Measurements from ENCODE around the gene ADAMTSL5. TPM values are rescaled to one million over a fixed set of nuclear protein-coding genes. Genes with fewer than 3 reads are reported as not detected.

The ADAMTSL5 gene
- total RNA-seq, 1 experiment from 2014 or later = 23.9 TPM

GRCh38 chr19:1468821-1469254, 44.0 kb downstream of the ADAMTSL5 start:
- peaks cover 42% of the 10 kb centered on the region for H3K36me3 Mint-ChIP-seq (ENCODE audit: insufficient read depth, unreplicated experiment)
- CTCF ChIA-PET = interaction anchor here (1.0 kb wide), 1 partner anchor 31 kb away, joined by 3 read pairs; no protein-coding TSS in a partner anchor
- H3K9me3 Mint-ChIP-seq (ENCODE audit: unreplicated experiment) = no peaks in the 10 kb centered on the region
- peak in 1 of 2 experiments; percentile 76 for DNase-seq
- POLR2A ChIA-PET = no interaction called here
- TF ChIP-seq, protein P1, sequence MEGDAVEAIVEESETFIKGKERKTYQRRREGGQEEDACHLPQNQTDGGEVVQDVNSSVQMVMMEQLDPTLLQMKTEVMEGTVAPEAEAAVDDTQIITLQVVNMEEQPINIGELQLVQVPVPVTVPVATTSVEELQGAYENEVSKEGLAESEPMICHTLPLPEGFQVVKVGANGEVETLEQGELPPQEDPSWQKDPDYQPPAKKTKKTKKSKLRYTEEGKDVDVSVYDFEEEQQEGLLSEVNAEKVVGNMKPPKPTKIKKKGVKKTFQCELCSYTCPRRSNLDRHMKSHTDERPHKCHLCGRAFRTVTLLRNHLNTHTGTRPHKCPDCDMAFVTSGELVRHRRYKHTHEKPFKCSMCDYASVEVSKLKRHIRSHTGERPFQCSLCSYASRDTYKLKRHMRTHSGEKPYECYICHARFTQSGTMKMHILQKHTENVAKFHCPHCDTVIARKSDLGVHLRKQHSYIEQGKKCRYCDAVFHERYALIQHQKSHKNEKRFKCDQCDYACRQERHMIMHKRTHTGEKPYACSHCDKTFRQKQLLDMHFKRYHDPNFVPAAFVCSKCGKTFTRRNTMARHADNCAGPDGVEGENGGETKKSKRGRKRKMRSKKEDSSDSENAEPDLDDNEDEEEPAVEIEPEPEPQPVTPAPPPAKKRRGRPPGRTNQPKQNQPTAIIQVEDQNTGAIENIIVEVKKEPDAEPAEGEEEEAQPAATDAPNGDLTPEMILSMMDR (IDR thresholded peaks at IDR 0.05; ENCODE audit: insufficient read depth in 1 of 2, low read depth in 1 of 2, low read length in 1 of 2, severe bottlenecking in 1 of 2, unreplicated experiment in 1 of 2) = peak in 1 of 2 experiments; percentile 35
- no TSS peak for BruUV-seq (replicated peaks)
- H3K9me3 ChIP-seq = no peaks in the 10 kb centered on the region
- no peak overlapping the region for H3K27ac Mint-ChIP-seq (ENCODE audit: unreplicated experiment)
- H3K27me3 Mint-ChIP-seq (ENCODE audit: insufficient read depth, unreplicated experiment) = no peaks in the 10 kb centered on the region
- no peaks in the 10 kb centered on the region for H3K27me3 ChIP-seq (replicated peaks; ENCODE audit: control insufficient read depth, insufficient read depth, low read length)
- no peaks in the 10 kb centered on the region for H3K36me3 ChIP-seq (ENCODE audit: control insufficient read depth, insufficient read depth, low read length)
- peaks cover 4% of the 10 kb centered on the region for H3K4me1 Mint-ChIP-seq (ENCODE audit: low read depth, unreplicated experiment)
- H3K4me3 ChIP-seq (ENCODE audit: low read depth, low read length) = peak overlapping the region; percentile 65
- intact Hi-C loops (cut with micrococcal nuclease; ENCODE audit: unreplicated experiment) = no loop called here
- peak overlapping the region; percentile 63 for H3K4me3 Mint-ChIP-seq (ENCODE audit: unreplicated experiment)
- H3K4me1 ChIP-seq = peaks cover 15% of the 10 kb centered on the region

DNA sequence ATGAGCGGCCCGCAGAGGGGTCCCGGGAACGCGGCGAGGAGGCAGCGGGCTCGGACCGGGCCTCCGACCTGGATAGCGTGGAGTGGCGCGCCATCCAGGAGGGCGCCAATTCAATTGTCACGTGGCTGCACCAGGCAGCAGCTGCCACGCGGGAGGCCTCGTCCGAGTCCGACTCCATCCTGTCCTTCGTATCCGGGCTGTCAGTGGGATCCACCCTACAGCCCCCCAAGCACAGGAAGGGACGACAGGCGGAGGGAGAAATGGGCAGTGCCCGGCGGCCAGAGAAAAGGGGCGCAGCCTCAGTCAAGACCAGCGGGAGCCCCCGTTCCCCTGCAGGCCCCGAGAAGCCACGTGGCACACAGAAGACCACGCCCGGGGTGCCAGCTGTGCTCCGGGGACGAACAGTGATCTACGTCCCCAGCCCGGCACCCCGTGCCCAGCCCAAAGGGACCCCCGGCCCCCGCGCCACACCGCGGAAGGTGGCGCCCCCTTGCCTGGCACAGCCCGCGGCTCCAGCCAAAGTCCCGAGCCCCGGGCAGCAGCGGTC, 44.5 kb downstream of the ADAMTSL5 start:
- Mint-ChIP-seq H3K4me1 (ENCODE audit: low read depth, unreplicated experiment) (peaks cover 4% of the 10 kb centered on the region), H3K36me3 (ENCODE audit: insufficient read depth, unreplicated experiment) (peaks cover 37% of the 10 kb centered on the region), H3K27ac (ENCODE audit: unreplicated experiment) (no peak overlapping the region), H3K9me3 (ENCODE audit: unreplicated experiment) (no peaks in the 10 kb centered on the region), H3K27me3 (ENCODE audit: insufficient read depth, unreplicated experiment) (no peaks in the 10 kb centered on the region), H3K4me3 (ENCODE audit: unreplicated experiment) (peak overlapping the region; percentile 63)
- POLR2A ChIA-PET = no interaction called here
- Histone ChIP-seq H3K36me3 (ENCODE audit: control insufficient read depth, insufficient read depth, low read length) (no peaks in the 10 kb centered on the region), H3K9me3 (no peaks in the 10 kb centered on the region), H3K4me1 (peaks cover 15% of the 10 kb centered on the region), H3K27me3 (replicated peaks; ENCODE audit: control insufficient read depth, insufficient read depth, low read length) (no peaks in the 10 kb centered on the region), H3K4me3 (ENCODE audit: low read depth, low read length) (peak overlapping the region; percentile 65)
- CTCF ChIA-PET = no interaction called here
- TF ChIP-seq, protein P1 (IDR thresholded peaks at IDR 0.05; ENCODE audit: insufficient read depth in 1 of 2, low read depth in 1 of 2, low read length in 1 of 2, severe bottlenecking in 1 of 2, unreplicated experiment in 1 of 2) = no peak
- BruUV-seq (replicated peaks) = no TSS peak
- intact Hi-C loops (cut with micrococcal nuclease; ENCODE audit: unreplicated experiment) = no loop called here
- no peak for DNase-seq

DNA sequence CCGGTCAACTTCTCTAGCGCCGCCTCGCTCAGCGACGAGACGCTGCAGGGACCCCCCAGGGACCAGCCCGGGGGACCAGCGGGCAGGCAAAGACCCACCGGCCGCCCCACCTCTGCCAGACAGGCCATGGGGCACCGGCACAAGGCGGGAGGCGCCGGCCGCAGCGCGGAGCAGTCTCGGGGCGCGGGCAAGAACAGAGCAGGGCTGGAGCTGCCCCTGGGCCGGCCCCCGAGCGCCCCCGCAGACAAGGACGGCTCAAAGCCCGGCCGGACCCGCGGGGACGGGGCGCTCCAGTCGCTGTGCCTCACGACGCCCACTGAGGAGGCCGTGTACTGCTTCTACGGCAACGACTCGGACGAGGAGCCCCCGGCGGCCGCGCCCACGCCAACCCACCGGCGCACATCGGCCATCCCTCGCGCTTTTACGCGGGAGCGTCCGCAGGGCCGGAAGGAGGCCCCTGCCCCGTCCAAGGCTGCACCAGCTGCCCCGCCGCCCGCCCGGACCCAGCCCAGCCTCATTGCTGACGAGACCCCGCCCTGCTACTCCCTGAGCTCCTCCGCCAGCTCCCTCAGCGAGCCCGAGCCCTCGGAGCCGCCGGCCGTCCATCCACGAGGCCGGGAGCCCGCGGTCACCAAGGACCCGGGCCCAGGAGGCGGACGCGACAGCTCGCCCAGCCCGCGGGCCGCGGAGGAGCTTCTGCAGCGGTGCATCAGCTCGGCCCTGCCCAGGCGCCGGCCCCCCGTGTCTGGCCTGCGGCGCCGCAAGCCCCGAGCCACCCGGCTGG, 45.1 kb downstream of the ADAMTSL5 start:
- Mint-ChIP-seq H3K27ac (ENCODE audit: unreplicated experiment) (no peak overlapping the region), H3K9me3 (ENCODE audit: unreplicated experiment) (no peaks in the 10 kb centered on the region), H3K4me3 (ENCODE audit: unreplicated experiment) (peak overlapping the region; percentile 63), H3K27me3 (ENCODE audit: insufficient read depth, unreplicated experiment) (no peaks in the 10 kb centered on the region), H3K36me3 (ENCODE audit: insufficient read depth, unreplicated experiment) (peaks cover 30% of the 10 kb centered on the region), H3K4me1 (ENCODE audit: low read depth, unreplicated experiment) (peaks cover 4% of the 10 kb centered on the region)
- BruUV-seq (replicated peaks) = no TSS peak
- TF ChIP-seq, protein P1 (IDR thresholded peaks at IDR 0.05; ENCODE audit: insufficient read depth in 1 of 2, low read depth in 1 of 2, low read length in 1 of 2, severe bottlenecking in 1 of 2, unreplicated experiment in 1 of 2) = no peak
- ChIA-PET POLR2A (no interaction called here), CTCF (no interaction called here)
- intact Hi-C loops (cut with micrococcal nuclease; ENCODE audit: unreplicated experiment) = no loop called here
- peaks cover 15% of the 10 kb centered on the region; the same call in 1 of the 2 replicates for H3K4me1 ChIP-seq
- no peaks in the 10 kb centered on the region for H3K36me3 ChIP-seq (ENCODE audit: control insufficient read depth, insufficient read depth, low read length)
- no peaks in the 10 kb centered on the region for H3K9me3 ChIP-seq
- H3K4me3 ChIP-seq (ENCODE audit: low read depth, low read length) = peak overlapping the region; percentile 65
- no peak for DNase-seq
- no peaks in the 10 kb centered on the region for H3K27me3 ChIP-seq (replicated peaks; ENCODE audit: control insufficient read depth, insufficient read depth, low read length)
